Adrenal gland (tissue), 12 donors: Measurements from ENCODE around the gene KCNT2. TPM values are rescaled to one million over a fixed set of nuclear protein-coding genes. Genes with fewer than 3 reads are reported as not detected.

Source experiments
- DNase-seq, 7 donors: peaks; one replicate each; pipeline ENCODE4 v3.0.0-alpha.2; 2019 to 2020
- H3K27ac ChIP-seq, 5 donors: fragments of 200-600 bp; sonication (generic) in 4 of 5; 1 replicate in 3 of 5; 2 replicates in 2 of 5; pipeline versions ENCODE4 v1.5.1 to v1.8.0; 2016 to 2020; ENCODE audit warnings: mild to moderate bottlenecking in 1 of 5
- H3K27me3 ChIP-seq: fragments of 200-600 bp; 2 replicates; pipeline ENCODE4 v1.8.0; 2021
- H3K36me3 ChIP-seq, 2 donors: fragments of 200-600 bp; replicated peaks in 1 of 2; 1 replicate in 1 of 2; 2 replicates in 1 of 2; pipeline versions ENCODE4 v1.5.1 to v1.8.0; 2018 to 2022
- H3K4me1 ChIP-seq, 2 donors: fragments of 200-600 bp; replicated peaks in 1 of 2; 1 replicate in 1 of 2; 2 replicates in 1 of 2; pipeline versions ENCODE4 v1.5.1 to v1.8.0; 2018 to 2021
- H3K4me3 ChIP-seq, 4 donors: fragments of 200-600 bp; sonication (generic) in 3 of 4; one replicate each; pipeline ENCODE4 v1.5.1; 2016 to 2018
- H3K9me3 ChIP-seq, 3 donors: fragments of 200-600 bp; sonication (generic) in 1 of 3; replicated peaks in 1 of 3; 1 replicate in 2 of 3; 2 replicates in 1 of 3; pipeline versions ENCODE4 v1.5.1 to v1.8.0; 2016 to 2021
- CTCF ChIP-seq, 6 experiments: fragments of 450-650 bp in 4 of 6; fragments of 200-600 bp in 2 of 6; sonication (generic) in 1 of 6; IDR thresholded peaks; 1 replicate in 5 of 6; 2 replicates in 1 of 6; pipeline versions ENCODE4 v1.5.1 to v1.8.0; 2016 to 2021; ENCODE audit warnings: antibody characterized with exemption in 6 of 6, mild to moderate bottlenecking in 2 of 6, moderate library complexity in 1 of 6
- POLR2A ChIP-seq, 2 donors: fragments of 450-650 bp; IDR thresholded peaks; one replicate each; pipeline ENCODE4 v1.6.1; 2017; ENCODE audit warnings: antibody characterized with exemption in 2 of 2, mild to moderate bottlenecking in 2 of 2, moderate library complexity in 1 of 2
- WGBS, 4 donors: extraction: QIAGEN DNeasy Blood & Tissue Kit in 2 of 4; methylation state at CpG; one replicate each; pipeline versions ENCODE4 v1.1.5 to v1.1.7; 2013 to 2017; 5-methylcytosine and 5-hydroxymethylcytosine counted together
- intact Hi-C, 2 donors: fragments of 100-400 bp; cut with DNase I; formaldehyde crosslinking; loops; one replicate each; pipeline versions ENCODE4 v1.14.1 to v1.15.0; 2022 to 2023
- polyA plus RNA-seq, 3 donors: library from polyadenylated mRNA; stranded (reverse); fragments of 200-250 nt in 2 of 3; fragments of 350-450 nt in 1 of 3; fragmentation: Illumina TruSeq in 1 of 3; extraction: RNeasy Lipid Tissue Mini Kit (QIAGEN cat#74804) in 1 of 3; gene quantifications; one replicate each; pipeline ENCODE4 v1.2.3, GENCODE V29; 2013 to 2014
- total RNA-seq, 9 donors: library from RNA; depleted of rRNA in 4 of 9; stranded (reverse); fragments of >200 nt in 4 of 9; fragments of 120-200 nt in 1 of 9; fragmentation: NEBNext Ultra II Directional in 1 of 9; extraction: Animal tissue kit (Norgen Biotek cat#: 25700) in 1 of 9; gene quantifications; one replicate each; pipeline versions ENCODE4 v1.1.0 to v1.2.4, GENCODE V29; 2013 to 2023
- donor health status: healthy with polysubstance abuse.
- donor health status: Bipolar disorder and iron deficiency.
- donor health status: DM: yes; HTN: yes; CAD: no.
- donor health status: DM: no; HTN: no; CAD: no.
- donor health status: DM: no; HTN: no; CAD: no.
- donor health status: DM: yes; HTN: yes; CAD: no.

KCNT2 gene
- total and polyA plus RNA-seq, 12 donors, result 0.54 to 4.0 (median 1.2) TPM

GRCh38 chr1:196207612-196208217 is 400.5 kb downstream of the KCNT2 start:
- Histone ChIP-seq H3K27ac (no peak overlapping the region), H3K4me1 (no peaks in the 10 kb centered on the region), H3K36me3 (no peaks in the 10 kb centered on the region), H3K27me3 (no peaks in the 10 kb centered on the region), H3K4me3 (no peak overlapping the region), H3K9me3 (no peaks in the 10 kb centered on the region)
- WGBS, 4 donors, result 53 to 63% (median 57%) methylated on average over 3 of the region's 3 CpGs
- TF ChIP-seq CTCF (IDR thresholded peaks at IDR 0.05) (no peak), POLR2A (IDR thresholded peaks at IDR 0.05) (no peak)
- intact Hi-C loops, result no loop called here
- DNase-seq, result no peak

GRCh38 chr1:196205882-196206281 is 402.4 kb downstream of the KCNT2 start:
- no peaks in the 10 kb centered on the region for H3K27me3 ChIP-seq
- TF ChIP-seq CTCF (IDR thresholded peaks at IDR 0.05) (no peak), POLR2A (IDR thresholded peaks at IDR 0.05) (no peak)
- no peak overlapping the region for H3K27ac ChIP-seq
- DNase-seq, result no peak
- WGBS, 4 donors, result 60 to 69% (median 62%) methylated on average over 2 of the region's 2 CpGs
- intact Hi-C loops, result no loop called here
- no peak overlapping the region for H3K4me3 ChIP-seq
- peaks cover 0 to 4% (median 0%) of the 10 kb centered on the region in 3 donors for H3K9me3 ChIP-seq
- no peaks in the 10 kb centered on the region for H3K4me1 ChIP-seq
- H3K36me3 ChIP-seq, result no peaks in the 10 kb centered on the region

GRCh38 chr1:196196486-196196885 is 411.8 kb downstream of the KCNT2 start:
- intact Hi-C loops, result no loop called here
- 54 to 73% (median 68%) methylated on average over 1 of the region's 1 CpG for WGBS, 4 donors
- TF ChIP-seq POLR2A (IDR thresholded peaks at IDR 0.05) (no peak), CTCF (IDR thresholded peaks at IDR 0.05) (no peak)
- no peak overlapping the region for H3K27ac ChIP-seq
- H3K4me3 ChIP-seq, result no peak overlapping the region
- no peaks in the 10 kb centered on the region for H3K4me1 ChIP-seq
- peaks cover 0 to under 1% (median 0%) of the 10 kb centered on the region in 3 donors for H3K9me3 ChIP-seq
- H3K36me3 ChIP-seq, result no peaks in the 10 kb centered on the region
- DNase-seq, result no peak
- no peaks in the 10 kb centered on the region for H3K27me3 ChIP-seq

GRCh38 chr1:196193896-196194559 is 414.2 kb downstream of the KCNT2 start:
- no peak for DNase-seq
- WGBS, 4 donors, result 22 to 75% (median 29%) methylated on average over 3 of the region's 3 CpGs
- TF ChIP-seq CTCF (IDR thresholded peaks at IDR 0.05) (no peak), POLR2A (IDR thresholded peaks at IDR 0.05) (no peak)
- H3K4me3 ChIP-seq, result no peak overlapping the region
- H3K36me3 ChIP-seq, result no peaks in the 10 kb centered on the region
- no peak overlapping the region for H3K27ac ChIP-seq
- intact Hi-C loops, result no loop called here
- no peaks in the 10 kb centered on the region for H3K27me3 ChIP-seq
- no peaks in the 10 kb centered on the region for H3K9me3 ChIP-seq
- no peaks in the 10 kb centered on the region for H3K4me1 ChIP-seq
